ENCODE results near the gene UBXN11.

UBXN11 gene

DNA sequence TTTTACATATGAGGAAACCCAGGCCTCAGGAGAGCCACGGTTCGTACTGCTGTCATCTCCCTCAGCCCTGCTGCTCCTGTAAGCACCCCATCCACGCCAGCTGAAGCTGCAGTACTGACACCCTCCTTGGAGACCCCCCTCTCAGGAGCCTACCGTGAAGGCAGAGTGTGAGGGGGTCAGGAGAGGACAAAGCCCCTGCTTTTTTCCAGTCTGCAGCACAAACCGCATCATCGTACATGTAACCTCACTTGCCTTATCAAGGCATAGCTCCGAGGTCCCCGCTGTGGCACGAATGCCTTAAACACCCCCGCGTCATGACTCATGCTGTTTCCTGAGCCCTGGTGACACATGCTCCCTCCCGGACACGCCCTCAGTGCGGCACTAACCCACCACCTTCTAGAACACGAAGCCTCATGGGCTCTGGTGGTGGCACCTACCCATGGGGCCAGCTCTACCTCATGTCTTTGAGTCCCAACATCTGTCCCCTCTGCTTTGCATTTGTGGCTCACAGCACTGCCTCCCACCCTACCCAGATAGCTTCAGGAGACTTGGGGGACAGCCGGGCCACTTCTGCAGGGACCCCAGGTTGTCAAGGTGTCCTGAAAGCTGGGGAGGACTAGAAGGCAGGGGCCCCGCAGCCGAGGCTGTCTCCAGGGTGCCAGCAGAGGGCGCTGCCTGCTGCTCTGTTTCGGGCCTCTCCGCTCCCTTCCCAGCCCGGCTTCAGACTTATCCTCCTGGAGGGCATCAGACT lies 21.7 kb downstream of the UBXN11 start:
- no peak for DNase-seq

GRCh38 chr1:26283871-26284596 lies 22.4 kb downstream of the UBXN11 start:
- no peak for DNase-seq

DNA sequence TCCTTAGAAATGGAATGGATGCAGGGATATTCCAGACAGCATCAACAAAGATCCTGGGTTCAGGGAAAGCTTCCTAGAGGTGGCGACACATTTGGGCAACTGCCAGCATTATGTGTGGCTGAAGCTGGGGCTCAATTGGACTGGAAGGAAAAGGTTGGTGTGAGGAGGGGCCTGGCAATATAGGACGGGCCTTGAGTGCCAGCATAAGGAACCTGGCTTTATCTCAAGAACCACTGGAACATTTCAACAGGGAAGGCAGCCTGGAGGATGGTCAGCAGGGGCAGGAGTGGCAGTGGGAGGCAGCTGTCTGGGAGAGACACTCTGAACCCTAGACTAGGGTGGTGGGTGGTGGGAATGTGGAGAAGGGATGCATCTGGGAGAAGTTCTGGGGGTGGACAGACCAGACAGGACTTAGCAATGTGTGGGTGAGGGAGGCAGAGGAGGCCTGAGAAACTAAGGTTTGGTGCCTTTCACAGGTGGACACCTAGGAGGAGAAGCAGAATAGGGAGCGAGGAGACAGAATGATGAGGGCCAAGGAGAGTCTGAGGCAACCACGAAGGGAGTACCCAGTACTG lies 23.1 kb downstream of the UBXN11 start:
- no peak for DNase-seq

DNA sequence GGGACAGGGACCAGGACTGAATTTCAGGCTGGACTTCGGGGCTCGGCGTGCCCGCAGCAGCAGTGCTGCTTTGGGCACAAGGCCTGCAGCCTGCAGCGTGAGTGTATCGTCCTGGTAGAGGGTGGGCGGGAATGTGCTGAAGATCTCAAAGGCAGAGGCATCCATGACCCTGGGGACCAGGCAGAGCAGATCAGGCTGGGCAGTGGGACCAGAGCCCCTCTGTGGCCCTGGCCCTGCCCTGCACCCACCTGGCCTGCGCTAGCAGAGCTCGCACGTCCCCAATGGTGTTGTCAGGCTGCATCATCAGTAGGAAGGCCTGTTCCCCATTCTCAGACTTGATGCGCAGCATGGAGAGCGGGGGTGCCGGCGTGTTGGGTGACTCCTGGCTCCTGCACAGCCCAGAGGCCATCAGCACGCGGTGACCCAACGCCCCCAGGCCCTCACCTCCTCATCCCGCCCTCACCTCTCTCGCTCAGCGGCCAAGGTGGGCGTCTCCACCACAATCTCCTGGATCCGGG lies 24.0 kb downstream of the UBXN11 start:
- DNase-seq = no peak

DNA sequence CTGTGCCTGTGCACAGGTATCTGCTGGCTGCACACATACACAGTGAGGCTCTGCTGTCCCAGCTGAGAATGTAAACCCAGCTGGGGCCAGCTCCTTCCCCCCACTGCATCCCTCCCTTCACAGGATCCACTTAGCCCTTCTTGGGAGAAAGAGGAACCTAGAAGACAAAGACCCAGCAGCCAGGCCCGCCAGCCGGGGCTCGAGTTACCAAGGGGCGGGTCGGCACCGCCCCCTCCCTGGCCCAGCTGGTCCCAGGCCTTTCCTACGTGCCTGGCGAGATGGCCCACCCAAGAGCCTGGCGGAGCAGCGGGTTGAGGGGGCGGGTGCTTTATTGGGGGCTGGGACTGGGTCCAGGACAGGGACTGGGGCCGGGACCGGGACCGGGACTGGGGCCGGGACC lies 24.5 kb downstream of the UBXN11 start:
- no peak for DNase-seq

- no peak for DNase-seq
These were observed 25.1 kb downstream of the UBXN11 start for GRCh38 chr1:26281091-26281958.

GRCh38 chr1:26280333-26281042 lies 25.9 kb downstream of the UBXN11 start:
- DNase-seq = no peak

- DNase-seq = peak; percentile 62
These were observed 26.7 kb downstream of the UBXN11 start, which contains the start of gene SH3BGRL3 for GRCh38 chr1:26279456-26280332. Gene SH3BGRL3 (plus strand): TSS chr1:26280086. CDS start chr1:26280156, 70 bp downstream.

DNA sequence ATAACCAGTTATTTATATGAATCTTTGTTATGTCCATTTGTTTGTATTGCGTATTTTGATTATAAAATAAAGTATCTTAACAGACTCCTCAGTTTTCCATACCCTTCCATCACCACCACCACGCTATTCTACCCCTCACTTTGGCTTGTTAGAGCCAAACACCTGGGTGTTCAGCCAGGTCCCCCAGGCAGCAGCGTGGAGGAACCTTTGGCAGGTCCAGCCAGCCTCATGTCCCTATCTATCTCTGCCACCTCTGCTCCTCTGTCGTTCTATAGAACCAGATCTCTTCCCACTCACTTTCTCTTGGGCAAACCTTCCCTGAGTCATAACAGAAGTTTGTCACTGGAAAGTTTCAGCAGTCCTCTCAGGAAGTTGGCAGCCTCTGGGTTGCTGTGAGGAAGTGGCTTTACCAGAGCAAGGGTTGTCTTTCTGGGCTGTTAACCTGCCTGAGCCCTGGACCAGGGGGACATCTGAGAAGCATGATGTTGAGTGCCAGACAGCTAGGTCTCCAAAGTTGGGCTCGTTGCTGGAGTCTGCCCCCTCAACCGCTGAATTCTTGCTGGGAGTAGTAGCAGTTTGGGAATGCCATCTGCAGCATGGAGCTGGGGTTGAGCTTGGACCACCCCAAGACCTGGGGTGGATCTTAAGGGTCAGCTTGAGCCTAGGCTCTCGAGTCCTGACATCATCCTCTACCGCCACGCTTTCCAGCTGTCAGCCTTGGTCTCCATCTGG lies 27.5 kb downstream of the UBXN11 start:
- DNase-seq = no peak

DNA sequence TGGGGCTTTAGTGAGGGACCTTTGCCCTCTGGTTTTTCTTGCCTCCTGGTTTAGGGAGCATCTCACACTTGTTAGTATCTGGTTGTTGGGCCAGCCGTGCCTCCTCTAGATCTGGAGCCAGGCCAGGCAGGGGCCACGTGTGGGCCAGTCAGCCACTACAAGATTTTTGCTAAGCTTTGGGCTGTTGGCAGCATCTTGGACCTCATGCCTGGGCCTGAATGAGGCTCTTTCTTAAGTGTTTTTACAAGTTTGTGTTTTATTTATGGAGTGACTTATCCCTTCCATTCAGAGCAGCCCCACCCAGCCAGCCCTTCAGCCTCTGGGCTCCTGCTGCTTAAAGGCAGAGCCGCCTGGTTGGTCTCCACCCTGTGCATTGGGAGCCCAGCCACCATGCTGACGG lies 28.1 kb downstream of the UBXN11 start:
- no peak for DNase-seq

- no peak for DNase-seq
These were observed 28.7 kb downstream of the UBXN11 start for GRCh38 chr1:26277719-26278118.

DNA sequence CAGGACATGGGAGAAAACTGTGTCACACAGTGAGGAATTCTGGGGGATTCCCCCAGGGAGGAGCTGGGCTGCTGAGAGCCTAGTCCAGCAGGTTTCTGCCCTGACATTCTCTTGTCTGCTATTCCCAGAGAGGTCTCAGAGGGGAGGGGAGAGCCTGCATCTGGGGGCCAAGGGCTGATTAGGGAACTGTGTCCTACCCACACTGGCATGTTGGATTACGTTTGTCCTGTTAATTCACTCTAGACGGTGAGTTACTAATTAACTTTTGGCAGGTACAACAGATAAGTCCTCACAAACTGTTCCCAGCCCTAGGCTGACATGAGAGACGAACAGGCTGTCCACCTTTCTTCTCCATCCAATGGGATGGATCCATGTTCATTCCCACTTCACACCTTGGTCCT lies 29.2 kb downstream of the UBXN11 start:
- DNase-seq = no peak

GRCh38 chr1:26276432-26276838 lies 30.0 kb downstream of the UBXN11 start:
- no peak for DNase-seq

GRCh38 chr1:26275580-26276431 lies 30.6 kb downstream of the UBXN11 start:
- DNase-seq = peak; percentile 45

GRCh38 chr1:26274801-26275425 lies 31.5 kb downstream of the UBXN11 start:
- DNase-seq = no peak

GRCh38 chr1:26269198-26269550 lies 37.3 kb downstream of the UBXN11 start:
- no peak for DNase-seq

GRCh38 chr1:26268290-26269197 lies 37.9 kb downstream of the UBXN11 start:
- DNase-seq = no peak

GRCh38 chr1:26265405-26265804 lies 41.0 kb downstream of the UBXN11 start:
- no peak for DNase-seq

Data from NCI-H446 treated with DMSO at 0.1 percent for 48 hours (cell line).